HG03280 (cell line): ENCODE measurements around the gene TSPAN5.
A peak's percentile ranks its signal among the peaks of the same experiment; 100 is the strongest.
"Not testable (repeated sequence)": the region's sequence is repeated elsewhere in the genome, so short reads cannot be mapped to it uniquely, and the experiment has no call there.

Experiments used
- ATAC-seq: cut with Tn5 transposase; IDR thresholded peaks from one replicate; pipeline ENCODE4 v1.9.1; 2021; ENCODE audit warnings: mild to moderate bottlenecking, moderate library complexity; ENCODE audit not compliant: unreplicated experiment

TSPAN5 gene

GRCh38 chr4:98658287-98659105, at the start of gene TSPAN5:
TSPAN5 (minus strand) TSS chr4:98658611.
- peak; percentile 80 for ATAC-seq

DNA sequence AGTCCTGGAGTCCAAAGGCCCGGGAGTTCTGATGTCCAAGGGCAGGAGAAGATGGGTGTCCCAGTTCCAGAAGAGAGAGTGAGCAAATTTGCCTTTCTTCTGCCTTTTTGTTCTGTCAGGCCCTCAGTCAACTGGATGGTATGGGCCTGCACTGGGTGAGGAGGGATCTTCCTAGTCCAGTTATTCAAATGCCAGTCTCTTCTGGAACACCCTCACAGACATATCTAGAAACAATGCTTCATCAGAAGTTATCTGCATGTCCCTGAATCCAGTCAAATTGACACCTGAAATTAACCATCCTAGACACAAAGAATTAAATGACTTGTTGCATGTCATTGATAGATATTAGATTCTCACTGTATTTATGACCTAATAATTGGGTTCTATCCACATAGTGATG, 48.5 kb upstream of the TSPAN5 start:
- no peak for ATAC-seq

DNA sequence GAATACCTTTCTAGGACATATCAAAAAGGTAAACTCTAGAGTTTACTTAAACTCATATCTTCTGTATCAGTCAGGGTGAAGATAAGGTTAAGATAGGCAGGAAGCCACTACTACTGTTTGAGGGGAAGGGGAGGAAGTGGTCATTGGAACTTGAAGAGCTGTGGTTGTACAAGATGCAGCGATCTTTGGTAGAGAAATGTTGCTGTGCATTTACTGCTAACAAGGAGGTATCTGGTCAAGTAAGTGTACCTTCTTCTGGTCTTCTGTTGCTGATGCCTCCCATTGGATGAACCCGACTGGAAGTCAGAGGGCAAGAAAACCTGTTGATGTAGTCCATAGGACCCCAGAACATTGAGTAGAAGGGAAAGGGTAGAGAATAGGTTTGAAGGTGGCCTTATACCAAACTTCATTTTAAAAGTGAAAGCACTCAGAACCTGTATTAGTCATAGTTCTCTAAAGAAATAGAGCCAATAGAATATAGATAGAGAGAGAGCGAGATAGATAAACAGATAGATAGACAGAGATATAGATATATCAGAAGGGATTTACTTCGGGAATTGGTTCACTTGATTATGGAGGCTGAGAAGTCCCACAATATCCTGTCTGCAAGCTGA, 47.9 kb upstream of the TSPAN5 start:
- ATAC-seq, result no peak

GRCh38 chr4:98705586-98705985, 47.2 kb upstream of the TSPAN5 start:
- not testable (repeated sequence) for ATAC-seq

DNA sequence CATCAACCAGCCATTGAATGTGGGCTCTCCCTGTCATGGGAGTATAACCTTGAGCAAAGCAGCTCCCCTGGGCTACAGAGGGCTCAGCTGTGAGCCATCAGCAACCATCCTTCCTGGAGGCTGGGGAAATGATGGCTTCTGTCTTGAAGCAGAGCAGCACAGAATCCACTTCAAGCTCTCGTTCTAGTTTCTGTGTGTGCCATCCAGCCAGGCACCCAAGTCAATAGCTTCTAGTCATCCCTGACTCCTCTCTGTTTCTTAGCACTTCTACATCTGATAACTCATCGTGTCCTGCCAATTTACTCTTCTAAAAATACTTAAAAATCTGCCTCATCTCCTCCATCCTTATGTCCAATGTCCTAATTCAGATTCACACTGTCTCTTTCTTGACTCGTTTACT, 42.2 kb upstream of the TSPAN5 start:
- no peak for ATAC-seq

GRCh38 chr4:98694076-98694475, 35.7 kb upstream of the TSPAN5 start:
- no peak for ATAC-seq

GRCh38 chr4:98692411-98692810, 34.0 kb upstream of the TSPAN5 start:
- no peak for ATAC-seq

GRCh38 chr4:98691588-98691987, 33.2 kb upstream of the TSPAN5 start:
- no peak for ATAC-seq

DNA sequence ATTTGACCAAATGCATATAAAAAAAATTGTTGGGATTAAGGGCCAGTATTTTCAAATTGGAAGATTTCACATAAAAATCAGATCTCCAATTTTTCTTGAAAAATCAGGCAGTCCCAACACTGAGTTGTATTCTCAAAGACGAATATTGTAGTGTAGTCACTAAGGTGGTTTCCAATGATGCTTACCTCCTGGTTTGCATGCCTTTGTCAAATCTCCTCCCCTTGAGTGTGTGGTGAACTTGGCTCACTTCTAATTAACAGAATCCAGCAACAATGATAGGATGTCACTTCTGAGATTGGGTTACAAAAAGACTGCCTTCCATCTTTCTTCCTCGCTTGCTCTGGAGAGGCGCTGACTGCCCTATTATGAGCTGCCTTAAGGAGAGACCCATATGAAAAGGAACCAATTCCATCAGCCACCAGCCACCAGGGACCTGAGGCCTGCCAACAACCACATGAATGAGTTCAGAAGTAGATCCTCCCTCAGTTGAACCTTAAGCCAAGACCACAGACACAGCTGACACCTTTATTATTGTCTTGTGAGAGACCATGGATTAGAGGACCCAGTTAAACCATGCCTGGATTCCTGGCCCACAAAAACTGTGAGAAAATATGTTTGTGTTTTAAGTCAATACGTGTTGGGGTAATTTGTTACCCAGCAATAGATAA, 31.2 kb upstream of the TSPAN5 start:
- ATAC-seq, result no peak

- no peak for ATAC-seq
These were observed 30.2 kb upstream of the TSPAN5 start for GRCh38 chr4:98688411-98689290.

DNA sequence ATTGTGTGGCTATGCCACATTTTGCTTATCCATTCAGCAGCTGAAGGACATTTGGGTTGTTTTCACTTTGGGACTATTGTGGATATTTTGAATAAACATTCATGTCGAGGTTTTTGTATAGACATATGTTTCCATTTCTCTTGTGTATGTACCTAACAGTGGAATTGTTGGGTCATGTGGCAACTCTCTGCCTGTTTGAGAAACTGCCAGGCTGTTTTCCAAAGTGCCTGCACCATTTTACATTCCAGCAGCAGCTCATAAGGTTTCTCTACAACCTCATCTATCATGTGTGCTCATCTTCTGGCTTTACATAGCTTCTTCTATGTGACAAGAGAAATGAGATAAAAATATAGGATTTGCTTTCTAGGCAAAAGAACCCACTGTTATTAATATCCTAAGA, 29.5 kb upstream of the TSPAN5 start:
- ATAC-seq, result no peak

- ATAC-seq, result no peak
These were observed 28.4 kb upstream of the TSPAN5 start for GRCh38 chr4:98686847-98687246.

- no peak for ATAC-seq
These were observed 27.8 kb upstream of the TSPAN5 start for GRCh38 chr4:98686043-98686707.

DNA sequence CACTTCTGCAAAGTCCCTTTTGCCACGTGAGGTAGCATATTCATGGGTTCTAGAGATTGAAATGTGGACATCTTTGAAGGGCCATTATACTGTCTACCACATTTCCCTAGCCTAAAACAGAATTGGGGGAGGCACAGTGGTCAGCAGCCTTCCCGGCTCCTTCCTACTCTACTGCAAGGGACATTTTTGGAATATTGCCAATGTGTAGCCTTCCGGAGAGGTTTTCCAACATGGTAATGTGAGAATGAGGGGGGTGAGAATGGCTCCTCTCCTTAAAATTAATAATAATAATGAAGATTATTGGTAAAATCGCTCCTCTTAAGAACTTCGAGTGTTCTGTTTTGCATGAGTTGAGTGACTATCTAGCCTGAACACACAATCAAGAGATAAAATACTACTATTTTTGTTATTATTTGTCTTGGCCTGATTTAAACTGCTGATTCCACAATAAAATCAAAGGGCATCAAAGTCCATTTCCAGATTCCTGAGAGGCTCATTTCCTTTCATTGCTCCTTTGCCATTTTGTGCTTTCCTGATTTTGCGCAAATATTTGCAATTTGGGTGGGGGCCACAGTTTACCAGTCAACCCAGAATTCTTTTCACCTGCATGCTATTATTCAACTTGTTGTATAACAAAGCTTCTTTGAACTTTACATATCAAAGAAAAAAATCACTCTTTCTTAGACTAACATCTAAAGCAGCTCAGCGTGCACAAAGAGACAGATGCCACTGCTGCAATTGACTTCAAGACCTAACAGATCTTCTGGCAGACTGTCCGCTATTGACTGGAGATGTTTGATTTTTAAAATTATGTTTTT, 27.0 kb upstream of the TSPAN5 start:
- ATAC-seq, result no peak

- ATAC-seq, result no peak
These were observed 24.3 kb upstream of the TSPAN5 start for GRCh38 chr4:98682719-98683118.

GRCh38 chr4:98680806-98681205, 22.4 kb upstream of the TSPAN5 start:
- ATAC-seq, result no peak

DNA sequence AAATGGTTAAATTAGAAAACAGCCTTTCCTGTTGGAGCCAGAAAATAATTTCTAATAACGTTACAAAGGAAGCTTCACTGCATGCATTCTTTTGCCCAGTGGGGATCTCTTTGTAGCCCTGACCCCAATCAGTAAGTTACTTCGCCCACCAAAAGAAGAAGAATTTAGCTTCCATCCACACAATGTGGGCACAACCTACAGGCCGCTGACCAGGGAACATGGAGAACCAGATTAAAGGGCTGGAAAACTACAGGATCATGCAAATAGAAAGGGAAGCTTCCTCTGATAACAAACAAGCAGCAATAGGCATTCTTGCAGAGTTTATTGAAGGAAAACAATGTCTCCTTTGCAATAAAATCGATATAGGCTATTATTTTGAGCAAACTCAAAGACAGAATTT, 21.3 kb upstream of the TSPAN5 start:
- no peak for ATAC-seq

GRCh38 chr4:98677799-98678198, 19.4 kb upstream of the TSPAN5 start:
- ATAC-seq, result no peak

DNA sequence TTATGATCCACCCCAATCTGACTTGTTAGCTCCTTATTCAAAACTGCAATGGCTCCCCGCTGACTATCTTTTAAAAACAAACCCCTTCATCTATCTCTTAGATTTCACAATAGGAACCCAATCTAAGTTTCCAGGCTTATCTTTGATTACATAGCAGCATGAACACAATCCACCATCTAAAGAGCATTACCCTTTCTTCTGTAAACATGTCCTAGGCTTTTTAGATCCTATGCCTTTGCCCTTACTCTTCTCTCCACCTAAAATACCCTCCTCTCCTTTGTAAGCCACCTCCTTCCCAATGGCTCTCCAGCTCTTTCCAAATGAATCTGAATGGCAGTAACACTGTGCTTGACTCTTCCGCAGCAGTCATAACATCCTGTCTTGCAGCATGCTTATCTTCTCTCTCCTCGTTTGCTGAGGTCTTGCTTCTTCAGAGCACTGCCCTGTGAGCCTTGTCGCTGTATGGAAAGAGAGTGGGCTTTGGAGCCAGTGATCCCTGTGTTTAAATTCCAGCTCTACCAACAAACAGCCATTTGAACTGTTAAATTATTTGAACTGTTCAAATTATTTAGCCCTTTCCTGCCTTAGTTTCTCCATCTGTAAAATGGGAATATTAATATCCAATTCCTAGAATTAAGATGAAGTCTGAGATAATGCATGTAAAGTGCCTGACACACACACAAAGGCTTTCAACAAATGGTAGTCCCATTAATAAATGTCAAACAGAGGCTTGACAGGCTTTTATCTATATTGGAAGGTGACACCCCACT, 16.2 kb upstream of the TSPAN5 start:
- ATAC-seq, result no peak
